GM12891 (cell line): ENCODE measurements around the gene TUBAL3.

Experiments used
- PAX5 ChIP-seq: IDR thresholded peaks from 2 replicates; pipeline ENCODE4 v1.6.1; 2011; ENCODE audit warnings: low read length, moderate library complexity, mild to moderate bottlenecking; ENCODE audit not compliant: insufficient read depth, severe bottlenecking
- POLR2A ChIP-seq: IDR thresholded peaks from 2 replicates; pipeline ENCODE4 v1.6.1; 2011; ENCODE audit warnings: low read depth, low read length, control low read depth
- POLR2AphosphoS5 ChIP-seq: IDR thresholded peaks from 2 replicates; pipeline ENCODE4 v1.6.1; 2011; ENCODE audit warnings: low read depth, low read length, control low read depth
- POU2F2 ChIP-seq: IDR thresholded peaks from 2 replicates; pipeline ENCODE4 v1.6.1; 2011; ENCODE audit warnings: low read depth, mild to moderate bottlenecking, control low read depth, low read length, moderate library complexity
- SPI1 ChIP-seq: IDR thresholded peaks from 2 replicates; pipeline ENCODE4 v1.6.1; 2011; ENCODE audit warnings: low read depth, low read length, control low read depth
- TAF1 ChIP-seq: IDR thresholded peaks from 2 replicates; pipeline ENCODE4 v1.6.1; 2011; ENCODE audit warnings: low read depth, low read length, control low read depth

- TF ChIP-seq POLR2A (no peak), POLR2AphosphoS5 (no peak), POU2F2 (no peak), TAF1 (no peak), SPI1 (no peak), PAX5 (no peak)
These were observed 19.4 kb downstream of the TUBAL3 start for GRCh38 chr10:5385224-5385623.
